GM18519 (cell line): ENCODE data around the gene BIVM.

Experiments used
- ATAC-seq: cut with Tn5 transposase; IDR thresholded peaks from one replicate; pipeline ENCODE4 v1.9.1; 2021; ENCODE audit warnings: mild to moderate bottlenecking, moderate library complexity; ENCODE audit not compliant: unreplicated experiment, low FRiP score

The BIVM gene

GRCh38 chr13:102875256-102875655 is 76.3 kb downstream of the BIVM start:
- ATAC-seq: no peak

GRCh38 chr13:102877303-102877702 is 78.4 kb downstream of the BIVM start:
- no peak for ATAC-seq

GRCh38 chr13:102878481-102878880 is 79.6 kb downstream of the BIVM start:
- ATAC-seq: no peak

- ATAC-seq: no peak
Observed at GRCh38 chr13:102879793-102880499, 81.0 kb downstream of the BIVM start.

GRCh38 chr13:102881819-102882686 is 83.1 kb downstream of the BIVM start:
- ATAC-seq: no peak
